GM12801 (cell line): ENCODE results near the gene ACER1.

Source experiments
- TF ChIP-seq, protein P1 (sequence below): IDR thresholded peaks from one replicate; pipeline ENCODE4 v1.5.1; 2011; ENCODE audit warnings: control low read depth; ENCODE audit not compliant: insufficient read length; ENCODE audit errors: extremely low read depth

The ACER1 gene

DNA sequence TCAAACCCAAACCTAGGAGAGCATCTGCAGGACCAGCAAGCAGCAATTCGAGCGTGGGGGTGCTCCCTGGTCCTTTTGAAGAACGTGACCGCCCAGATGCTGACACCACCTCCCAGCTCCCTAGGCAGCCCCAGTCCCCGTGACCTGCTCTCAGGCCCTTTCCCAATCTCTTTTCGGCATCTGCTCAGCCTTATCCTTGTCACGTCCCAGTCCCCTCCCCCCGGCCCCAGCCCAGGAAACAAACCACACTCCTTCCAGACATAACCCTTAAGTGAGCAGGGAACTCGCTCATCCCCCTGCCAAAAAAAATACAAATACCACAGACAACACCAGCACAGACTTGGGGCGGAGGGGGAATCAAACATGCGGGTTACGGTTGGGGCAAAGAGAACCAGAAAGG lies 57.0 kb downstream of the ACER1 start:
- TF ChIP-seq, protein P1, sequence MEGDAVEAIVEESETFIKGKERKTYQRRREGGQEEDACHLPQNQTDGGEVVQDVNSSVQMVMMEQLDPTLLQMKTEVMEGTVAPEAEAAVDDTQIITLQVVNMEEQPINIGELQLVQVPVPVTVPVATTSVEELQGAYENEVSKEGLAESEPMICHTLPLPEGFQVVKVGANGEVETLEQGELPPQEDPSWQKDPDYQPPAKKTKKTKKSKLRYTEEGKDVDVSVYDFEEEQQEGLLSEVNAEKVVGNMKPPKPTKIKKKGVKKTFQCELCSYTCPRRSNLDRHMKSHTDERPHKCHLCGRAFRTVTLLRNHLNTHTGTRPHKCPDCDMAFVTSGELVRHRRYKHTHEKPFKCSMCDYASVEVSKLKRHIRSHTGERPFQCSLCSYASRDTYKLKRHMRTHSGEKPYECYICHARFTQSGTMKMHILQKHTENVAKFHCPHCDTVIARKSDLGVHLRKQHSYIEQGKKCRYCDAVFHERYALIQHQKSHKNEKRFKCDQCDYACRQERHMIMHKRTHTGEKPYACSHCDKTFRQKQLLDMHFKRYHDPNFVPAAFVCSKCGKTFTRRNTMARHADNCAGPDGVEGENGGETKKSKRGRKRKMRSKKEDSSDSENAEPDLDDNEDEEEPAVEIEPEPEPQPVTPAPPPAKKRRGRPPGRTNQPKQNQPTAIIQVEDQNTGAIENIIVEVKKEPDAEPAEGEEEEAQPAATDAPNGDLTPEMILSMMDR, result no peak

DNA sequence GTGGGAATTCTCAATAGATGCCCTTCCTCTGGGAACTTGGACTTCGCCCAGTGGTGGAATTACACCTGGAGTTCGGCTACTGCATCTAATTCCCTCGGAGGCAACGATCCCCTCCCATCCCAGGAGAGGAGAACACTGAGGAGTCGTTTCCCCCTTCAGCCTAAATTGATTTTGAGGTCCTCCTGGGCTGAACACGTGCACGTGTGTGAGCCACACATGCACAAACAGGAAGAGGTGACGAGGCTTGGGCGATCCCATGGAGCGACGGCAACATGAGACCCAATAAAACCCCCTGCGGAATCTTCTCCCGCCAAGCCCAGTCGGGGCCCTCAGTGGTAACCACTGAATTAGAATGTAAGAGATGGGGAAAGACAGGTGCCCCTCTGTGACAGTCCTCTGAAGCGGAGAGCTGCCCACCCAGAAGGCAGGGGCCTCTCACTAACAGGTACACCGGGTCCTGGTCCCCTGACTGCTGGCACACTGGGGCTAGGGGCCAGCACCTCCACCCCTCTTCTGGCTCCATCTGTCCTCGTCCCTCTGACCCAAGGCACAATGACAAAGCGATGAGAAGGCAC lies 58.2 kb downstream of the ACER1 start:
- TF ChIP-seq, protein P1, result no peak

DNA sequence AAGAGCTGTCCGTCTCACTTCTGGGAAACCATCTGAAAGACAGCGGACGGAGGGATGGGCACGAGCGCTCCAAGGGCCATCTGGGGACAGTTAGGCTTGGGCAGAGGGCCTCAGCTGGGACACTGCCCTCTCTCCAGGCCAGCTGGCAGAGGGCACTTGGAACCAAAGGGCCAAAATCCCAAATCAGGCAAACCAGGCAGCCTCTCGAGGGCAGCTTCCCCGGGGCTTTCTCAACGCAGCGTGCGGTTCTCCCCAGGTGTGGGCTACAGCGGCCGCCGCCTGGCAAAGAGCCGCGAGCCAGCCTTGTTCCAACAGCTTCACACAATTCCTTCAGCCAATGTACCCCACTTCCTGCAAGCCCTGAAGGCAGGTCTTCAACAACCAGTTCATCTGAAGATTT lies 58.7 kb downstream of the ACER1 start:
- TF ChIP-seq, protein P1, result no peak

DNA sequence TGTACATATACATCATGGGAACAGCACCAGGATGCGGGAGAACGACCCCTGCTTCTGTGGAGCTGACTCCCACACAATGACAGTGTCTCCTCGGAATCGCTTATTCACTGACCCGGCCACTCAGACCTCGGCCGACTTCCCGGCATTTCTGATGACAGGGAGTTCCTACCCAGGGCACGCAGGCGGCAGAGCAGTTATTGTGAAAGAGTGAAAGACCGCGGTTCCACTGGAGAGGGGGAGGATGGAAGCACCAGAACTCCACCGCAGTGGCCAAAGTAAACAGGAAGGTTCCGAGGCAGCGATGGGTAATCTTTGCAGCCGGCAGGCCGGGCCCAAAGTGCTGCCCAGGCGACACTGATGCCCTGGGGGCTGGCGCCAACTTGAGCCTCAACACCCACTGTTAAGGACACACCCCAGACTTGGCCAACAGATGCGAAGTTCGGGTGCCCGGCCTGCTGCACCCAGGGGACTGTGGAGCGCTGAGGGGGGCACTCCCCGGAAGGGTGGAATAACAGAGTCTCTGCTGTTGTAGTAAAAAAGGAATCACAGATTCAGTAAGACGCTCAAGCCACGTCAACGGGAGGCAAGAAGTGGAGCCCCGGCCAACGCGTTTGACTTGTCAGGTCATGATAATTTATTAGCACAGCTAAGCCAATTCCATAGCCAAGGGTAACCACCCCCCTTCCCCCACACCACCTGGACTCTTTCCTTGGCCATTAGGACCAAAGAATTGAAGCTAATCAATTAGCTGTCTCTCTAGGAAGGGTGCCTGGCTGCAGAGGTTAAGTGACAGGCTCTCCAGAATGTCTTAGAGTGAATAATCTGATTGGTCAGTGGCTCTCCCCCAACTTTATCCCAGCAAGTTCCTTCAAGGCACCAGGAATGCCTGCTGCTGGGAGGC lies 59.5 kb downstream of the ACER1 start:
- TF ChIP-seq, protein P1, result no peak

DNA sequence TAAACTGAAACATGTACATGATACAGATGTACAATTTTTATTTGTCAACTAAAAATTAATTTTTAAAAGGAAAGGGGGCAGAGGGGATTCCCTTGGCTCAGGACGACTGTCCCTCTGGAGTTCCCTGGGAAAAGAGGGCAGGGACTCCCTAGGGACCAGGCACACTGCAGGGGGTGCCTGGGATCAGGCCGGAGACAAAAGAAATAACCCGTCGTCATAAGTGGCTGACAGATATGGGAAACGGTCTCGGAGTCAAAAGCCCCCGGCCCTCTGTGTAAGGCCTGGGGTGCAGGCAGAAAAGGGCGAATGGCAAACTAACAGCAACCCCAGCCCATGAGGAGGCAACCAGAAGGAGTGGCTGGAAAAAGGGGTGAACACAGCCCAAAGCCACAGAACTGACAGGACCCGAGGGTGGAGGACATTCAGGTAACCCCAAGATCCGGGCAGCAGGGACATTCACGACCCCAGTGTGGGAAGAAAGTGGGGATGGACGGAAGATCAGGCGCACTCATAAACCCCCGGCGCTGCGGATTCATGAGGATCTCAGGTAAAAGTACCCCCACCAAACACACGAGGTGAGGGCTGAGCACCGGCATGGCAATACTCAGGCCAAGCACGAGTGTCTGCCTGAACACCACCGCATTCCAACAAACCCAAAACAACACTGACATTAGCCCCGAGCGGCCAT lies 60.4 kb downstream of the ACER1 start:
- TF ChIP-seq, protein P1, result no peak

DNA sequence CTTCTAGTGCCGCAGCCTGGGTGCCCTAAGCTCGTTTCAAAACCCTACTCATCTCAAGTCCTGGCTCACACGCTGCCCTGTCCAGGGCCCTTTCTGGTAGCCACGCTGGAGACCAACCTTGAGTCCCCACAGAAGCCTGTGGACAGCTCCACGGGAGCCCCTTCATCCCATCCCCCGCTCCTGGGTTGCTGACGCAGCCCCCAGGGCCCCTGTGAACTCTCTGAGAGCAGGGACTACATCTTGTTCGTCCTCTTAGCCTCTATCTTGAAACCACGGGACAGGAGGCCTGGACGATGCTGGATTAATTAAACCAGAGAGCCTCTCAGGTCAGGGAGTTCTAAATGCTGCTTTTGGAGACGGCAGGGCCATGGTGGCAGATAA lies 61.0 kb downstream of the ACER1 start:
- TF ChIP-seq, protein P1, result no peak

DNA sequence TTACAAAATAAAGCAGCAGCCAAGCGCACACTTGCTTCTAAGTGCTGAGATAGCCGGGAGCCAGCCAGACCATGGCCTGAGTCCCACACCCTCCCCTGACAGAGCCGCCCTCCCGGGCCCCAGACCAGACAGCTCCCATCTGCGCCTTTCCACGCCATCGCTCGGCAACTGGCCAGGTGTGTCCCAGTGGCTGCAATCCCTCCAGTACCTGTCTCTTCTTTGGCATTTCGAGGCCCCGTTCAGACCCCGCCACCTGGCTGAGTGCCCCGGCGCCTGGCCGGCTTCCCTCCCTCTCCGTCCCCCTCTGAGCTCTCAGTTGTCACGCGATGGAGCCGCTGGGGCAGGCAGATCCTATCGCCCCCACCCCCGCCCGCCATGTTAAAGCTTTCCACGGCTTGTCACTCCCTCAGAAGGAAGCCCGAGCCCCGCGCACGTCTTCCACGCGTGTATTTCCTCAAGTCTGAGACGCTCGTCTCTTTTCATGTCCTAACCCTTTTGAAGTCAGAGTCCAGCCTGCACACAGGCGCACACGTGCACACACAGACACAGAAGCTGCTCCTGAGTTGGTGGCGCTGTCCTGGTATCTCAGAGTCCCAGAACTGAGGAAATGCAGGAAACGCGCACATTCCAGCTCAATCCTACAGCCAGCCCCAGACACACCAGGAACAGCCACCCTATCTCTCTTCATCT lies 61.5 kb downstream of the ACER1 start:
- TF ChIP-seq, protein P1, result no peak
